ENCODE data around the gene PCSK2. TPM values are rescaled to one million over a fixed set of nuclear protein-coding genes. Genes with fewer than 3 reads are reported as not detected.

PCSK2 gene
- total RNA-seq, 1 donor from 2014 or later = 46.4 TPM

DNA sequence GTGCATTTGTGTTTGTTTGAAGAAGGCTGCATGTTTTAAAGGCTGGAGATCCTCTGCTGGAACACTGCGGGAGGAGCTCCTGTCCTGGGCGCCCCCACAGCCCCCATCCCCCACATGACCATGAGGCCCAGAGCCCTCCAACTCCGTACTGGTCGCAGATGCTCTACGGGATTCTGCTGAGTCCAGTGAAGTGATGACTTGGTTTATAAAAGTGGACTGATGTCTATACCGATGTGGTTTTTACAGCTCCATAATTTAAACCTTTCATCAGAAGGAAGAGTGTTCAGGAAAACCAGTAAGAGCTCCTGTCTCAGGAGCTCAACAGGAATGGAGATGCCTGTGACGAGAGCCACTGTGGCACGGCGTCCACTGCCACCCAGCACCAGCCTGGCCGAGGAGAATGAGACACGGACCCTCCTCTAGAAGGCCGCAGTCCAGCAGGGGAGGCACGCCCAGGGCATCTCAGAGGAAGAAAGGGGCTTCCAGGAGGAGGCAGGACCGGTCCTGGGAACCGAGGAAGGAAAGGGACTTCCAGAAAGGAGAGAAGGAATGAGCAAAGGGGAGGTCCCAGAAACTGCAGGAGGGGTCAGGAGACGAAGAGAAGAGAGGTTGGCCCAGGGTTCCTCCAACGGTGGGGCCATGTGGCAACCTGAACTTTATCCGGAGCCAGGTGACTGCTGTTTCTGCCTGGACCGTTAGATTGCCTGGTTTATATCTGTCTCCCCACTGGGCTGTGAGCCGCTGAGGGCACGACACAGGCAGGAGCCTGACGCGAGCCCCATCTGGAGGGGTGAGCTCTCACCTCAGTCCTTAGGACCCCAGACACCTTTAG lies 277.4 kb downstream of the PCSK2 start:
- DNase-seq (ENCODE audit: extremely low spot score, unreplicated experiment) = no peak
- H3K4me1 Mint-ChIP-seq (ENCODE audit: unreplicated experiment) = no peaks in the 10 kb centered on the region
- H3K27ac Mint-ChIP-seq = peak overlapping the region; percentile 85
- H3K27me3 Mint-ChIP-seq = peaks cover 3% of the 10 kb centered on the region
- TF ChIP-seq, protein P1, sequence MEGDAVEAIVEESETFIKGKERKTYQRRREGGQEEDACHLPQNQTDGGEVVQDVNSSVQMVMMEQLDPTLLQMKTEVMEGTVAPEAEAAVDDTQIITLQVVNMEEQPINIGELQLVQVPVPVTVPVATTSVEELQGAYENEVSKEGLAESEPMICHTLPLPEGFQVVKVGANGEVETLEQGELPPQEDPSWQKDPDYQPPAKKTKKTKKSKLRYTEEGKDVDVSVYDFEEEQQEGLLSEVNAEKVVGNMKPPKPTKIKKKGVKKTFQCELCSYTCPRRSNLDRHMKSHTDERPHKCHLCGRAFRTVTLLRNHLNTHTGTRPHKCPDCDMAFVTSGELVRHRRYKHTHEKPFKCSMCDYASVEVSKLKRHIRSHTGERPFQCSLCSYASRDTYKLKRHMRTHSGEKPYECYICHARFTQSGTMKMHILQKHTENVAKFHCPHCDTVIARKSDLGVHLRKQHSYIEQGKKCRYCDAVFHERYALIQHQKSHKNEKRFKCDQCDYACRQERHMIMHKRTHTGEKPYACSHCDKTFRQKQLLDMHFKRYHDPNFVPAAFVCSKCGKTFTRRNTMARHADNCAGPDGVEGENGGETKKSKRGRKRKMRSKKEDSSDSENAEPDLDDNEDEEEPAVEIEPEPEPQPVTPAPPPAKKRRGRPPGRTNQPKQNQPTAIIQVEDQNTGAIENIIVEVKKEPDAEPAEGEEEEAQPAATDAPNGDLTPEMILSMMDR (conservative IDR thresholded peaks at IDR 0.05) = no peak
- H3K9me3 Mint-ChIP-seq = no peaks in the 10 kb centered on the region
- H3K4me3 Mint-ChIP-seq = peak overlapping the region; percentile 91
- H3K36me3 Mint-ChIP-seq = no peaks in the 10 kb centered on the region

DNA sequence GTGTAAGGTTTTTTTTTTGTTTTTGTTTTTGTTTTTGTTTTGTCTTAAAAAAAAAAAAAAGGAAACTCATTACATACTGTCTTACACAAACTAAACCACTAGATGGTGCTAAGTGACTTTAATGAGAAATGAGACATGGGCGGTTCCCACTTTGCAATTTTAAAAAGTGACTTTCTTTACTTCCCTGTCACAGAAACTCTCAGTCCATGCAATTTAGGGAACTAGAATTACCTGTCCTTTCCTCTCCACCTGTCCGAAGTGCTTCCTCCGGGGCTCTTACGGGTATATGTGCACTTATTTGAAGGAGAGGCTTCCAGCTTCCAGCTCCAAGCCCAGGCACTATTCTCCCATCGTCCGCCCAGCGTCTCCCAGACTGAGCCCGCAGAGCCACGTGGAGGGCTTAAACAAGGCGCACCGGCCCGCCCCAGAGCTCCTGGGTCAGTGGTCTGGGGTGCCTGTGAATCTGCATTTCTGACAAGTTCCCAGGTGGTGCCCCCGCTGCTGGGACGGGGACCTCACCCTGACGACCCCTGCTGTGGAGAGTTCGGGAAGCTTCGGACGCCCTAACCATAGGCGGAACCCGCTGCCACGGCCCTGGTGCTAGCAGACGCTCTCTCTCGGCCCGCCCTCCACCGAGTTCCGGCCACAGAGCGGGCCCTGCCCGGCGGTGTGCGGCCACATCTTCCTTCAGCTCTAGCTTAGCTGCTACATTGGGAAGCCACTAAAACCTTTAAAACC lies 278.2 kb downstream of the PCSK2 start:
- H3K4me3 Mint-ChIP-seq = peak overlapping the region; percentile 91
- H3K27me3 Mint-ChIP-seq = peaks cover 3% of the 10 kb centered on the region
- no peaks in the 10 kb centered on the region for H3K9me3 Mint-ChIP-seq
- H3K4me1 Mint-ChIP-seq (ENCODE audit: unreplicated experiment) = no peaks in the 10 kb centered on the region
- no peaks in the 10 kb centered on the region for H3K36me3 Mint-ChIP-seq
- TF ChIP-seq, protein P1 (conservative IDR thresholded peaks at IDR 0.05) = peak; percentile 91
- H3K27ac Mint-ChIP-seq = peak overlapping the region; percentile 85
- no peak for DNase-seq (ENCODE audit: extremely low spot score, unreplicated experiment)

DNA sequence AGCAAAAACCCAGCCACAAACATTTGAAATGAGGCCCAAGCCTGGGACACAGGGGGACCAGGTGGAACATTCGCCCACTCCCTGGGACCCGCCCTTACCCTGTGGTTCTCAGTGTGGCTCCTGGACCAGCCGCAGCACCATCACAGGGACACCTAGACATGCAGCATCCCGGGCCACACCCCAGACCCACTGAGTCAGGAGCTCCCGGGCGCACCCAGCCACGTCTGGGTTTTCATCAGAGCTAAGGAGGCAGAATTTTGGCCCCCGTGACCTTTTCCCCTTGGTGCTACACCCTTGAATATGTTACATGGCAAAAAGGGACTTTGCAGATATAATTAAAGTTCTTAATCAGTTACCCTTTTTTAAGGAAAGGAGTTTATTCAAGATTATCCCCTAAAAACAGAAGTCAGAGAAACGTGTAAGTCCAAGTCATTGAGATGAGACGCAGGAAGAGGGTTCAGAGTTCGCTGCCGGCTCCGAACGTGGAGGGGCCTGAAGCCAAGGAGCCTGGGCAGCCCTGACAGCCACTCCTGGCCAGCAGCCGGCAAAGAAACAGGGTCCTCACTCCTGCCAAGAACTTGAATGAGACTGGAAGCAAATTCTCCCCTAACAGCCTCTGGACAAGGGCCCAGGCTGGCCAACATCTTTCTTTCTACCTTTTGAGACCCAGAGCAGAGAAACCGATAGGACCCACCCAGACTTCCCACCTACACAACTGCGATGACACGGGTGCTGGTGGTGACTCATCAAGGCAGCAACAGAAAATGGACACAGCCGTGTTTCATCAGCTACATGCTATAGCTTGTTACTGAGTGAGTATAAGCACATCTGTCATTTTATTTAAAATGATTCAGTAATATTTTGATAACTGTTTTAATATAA lies 279.0 kb downstream of the PCSK2 start:
- TF ChIP-seq, protein P1 (conservative IDR thresholded peaks at IDR 0.05) = no peak
- peaks cover 3% of the 10 kb centered on the region for H3K27me3 Mint-ChIP-seq
- DNase-seq (ENCODE audit: extremely low spot score, unreplicated experiment) = no peak
- peak overlapping the region; percentile 91 for H3K4me3 Mint-ChIP-seq
- no peaks in the 10 kb centered on the region for H3K4me1 Mint-ChIP-seq (ENCODE audit: unreplicated experiment)
- no peaks in the 10 kb centered on the region for H3K9me3 Mint-ChIP-seq
- H3K27ac Mint-ChIP-seq = no peak overlapping the region
- no peaks in the 10 kb centered on the region for H3K36me3 Mint-ChIP-seq

DNA sequence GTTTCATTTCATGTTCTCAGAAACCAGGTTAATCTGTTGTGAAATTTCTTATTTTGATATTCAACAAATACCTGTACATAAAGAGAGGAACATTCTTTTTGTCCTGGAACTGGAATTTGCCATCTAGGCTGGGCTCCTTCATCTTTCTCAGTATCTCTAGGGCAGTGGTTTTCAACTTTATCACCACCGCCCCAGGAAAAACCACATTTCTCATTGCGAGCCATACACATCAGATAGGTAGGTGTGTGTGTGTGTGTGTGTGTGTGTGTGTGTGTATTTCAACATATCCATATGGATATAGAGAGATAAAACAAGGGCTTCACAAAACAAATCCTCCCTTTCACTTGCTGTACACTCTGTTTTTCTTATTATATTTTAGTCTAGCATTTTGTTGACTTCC lies 280.2 kb downstream of the PCSK2 start:
- TF ChIP-seq, protein P1 (conservative IDR thresholded peaks at IDR 0.05) = no peak
- peaks cover 3% of the 10 kb centered on the region for H3K27me3 Mint-ChIP-seq

DNA sequence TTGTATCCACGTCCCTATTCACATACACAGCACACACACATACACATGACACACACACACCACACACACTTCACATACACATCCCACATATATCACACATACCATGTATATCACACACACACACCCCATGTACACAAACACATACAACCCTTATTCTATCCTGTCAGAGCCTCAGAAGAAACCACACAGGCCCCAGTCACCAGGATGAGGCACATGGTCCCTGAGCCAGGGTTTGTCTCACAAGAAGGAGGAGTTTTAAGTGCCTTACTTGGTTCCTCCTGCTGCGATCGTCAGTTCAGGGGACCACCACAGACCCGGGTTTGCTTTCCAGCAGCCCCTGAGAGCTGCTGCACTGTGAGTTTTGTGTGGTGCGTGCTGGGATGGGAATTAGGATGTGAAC lies 280.7 kb downstream of the PCSK2 start:
- H3K27me3 Mint-ChIP-seq = peaks cover 3% of the 10 kb centered on the region
- H3K4me1 Mint-ChIP-seq (ENCODE audit: unreplicated experiment) = no peaks in the 10 kb centered on the region
- H3K27ac Mint-ChIP-seq = no peak overlapping the region
- no peak for DNase-seq (ENCODE audit: extremely low spot score, unreplicated experiment)
- TF ChIP-seq, protein P1 (conservative IDR thresholded peaks at IDR 0.05) = no peak
- H3K9me3 Mint-ChIP-seq = no peaks in the 10 kb centered on the region
- H3K36me3 Mint-ChIP-seq = no peaks in the 10 kb centered on the region
- no peak overlapping the region for H3K4me3 Mint-ChIP-seq

More for the DNA sequence above, 280.2 kb downstream of the PCSK2 start:
- DNase-seq (ENCODE audit: extremely low spot score, unreplicated experiment) = no peak
- Mint-ChIP-seq H3K36me3 (no peaks in the 10 kb centered on the region), H3K9me3 (no peaks in the 10 kb centered on the region), H3K4me1 (ENCODE audit: unreplicated experiment) (no peaks in the 10 kb centered on the region), H3K27ac (no peak overlapping the region), H3K4me3 (no peak overlapping the region)
